HEK293T (cell line): ENCODE results near the gene EXTL1.

Experiments
- CTCF ChIA-PET: fragments of 350-600 bp; formaldehyde crosslinking; extraction: SDS; loops from one replicate; lab custom pipeline; 2021; ENCODE audit warnings: antibody characterized with exemption, inconsistent platforms; lab: Yijun Ruan, JAX
- POLR2A ChIA-PET: fragments of 350-600 bp; formaldehyde crosslinking; extraction: SDS; loops from one replicate; lab custom pipeline; 2020; ENCODE audit warnings: antibody characterized with exemption, inconsistent platforms; lab: Yijun Ruan, JAX
- DNase-seq: peaks from one replicate; pipeline ENCODE4 v3.0.0; 2012; ENCODE audit warnings: mixed read lengths; ENCODE audit errors: extremely low spot score
- ARNT ChIP-seq: fragments of 450-650 bp; IDR thresholded peaks from 2 replicates; pipeline ENCODE4 v1.6.1; 2017; ENCODE audit warnings: mild to moderate bottlenecking
- BHLHE40 ChIP-seq: fragments of 450-650 bp; IDR thresholded peaks from 2 replicates; pipeline ENCODE4 v1.6.1; 2016; ENCODE audit warnings: mild to moderate bottlenecking, moderate library complexity, borderline replicate concordance
- CTBP1 ChIP-seq: fragments of 450-650 bp; IDR thresholded peaks from 2 replicates; pipeline ENCODE4 v1.6.1; 2016; ENCODE audit warnings: borderline replicate concordance
- ELF4 ChIP-seq: fragments of 450-650 bp; IDR thresholded peaks from 2 replicates; pipeline ENCODE4 v1.6.1; 2017; ENCODE audit warnings: antibody characterized with exemption
- FOXA1 ChIP-seq: fragments of 450-650 bp; IDR thresholded peaks from 2 replicates; pipeline ENCODE4 v1.6.1; 2016; ENCODE audit warnings: mild to moderate bottlenecking
- FOXK2 ChIP-seq: fragments of 450-650 bp; IDR thresholded peaks from 2 replicates; pipeline ENCODE4 v1.6.1; 2016; ENCODE audit warnings: mild to moderate bottlenecking
- FOXM1 ChIP-seq: fragments of 450-650 bp; IDR thresholded peaks from 2 replicates; pipeline ENCODE4 v1.6.1; 2017; ENCODE audit warnings: mild to moderate bottlenecking, borderline replicate concordance
- HDGF ChIP-seq: fragments of 450-650 bp; IDR thresholded peaks from 2 replicates; pipeline ENCODE4 v1.6.1; 2017; ENCODE audit warnings: antibody characterized with exemption, borderline replicate concordance
- L3MBTL2 ChIP-seq: fragments of 450-650 bp; conservative IDR thresholded peaks from 2 replicates; pipeline ENCODE4 v1.6.1; 2016; ENCODE audit warnings: mild to moderate bottlenecking
- LEF1 ChIP-seq: fragments of 450-650 bp; IDR thresholded peaks from 2 replicates; pipeline ENCODE4 v1.6.1; 2017; ENCODE audit warnings: mild to moderate bottlenecking, borderline replicate concordance
- NFRKB ChIP-seq: fragments of 450-650 bp; IDR thresholded peaks from 2 replicates; pipeline ENCODE4 v1.6.1; 2016; ENCODE audit warnings: mild to moderate bottlenecking, moderate library complexity
- PKNOX1 ChIP-seq: fragments of 450-650 bp; IDR thresholded peaks from 2 replicates; pipeline ENCODE4 v1.6.1; 2016
- SP1 ChIP-seq: fragments of 450-650 bp; IDR thresholded peaks from 2 replicates; pipeline ENCODE4 v1.6.1; 2017
- SUZ12 ChIP-seq: fragments of 450-650 bp; IDR thresholded peaks from 2 replicates; pipeline ENCODE4 v1.6.1; 2016; ENCODE audit warnings: mild to moderate bottlenecking
- TARDBP ChIP-seq: fragments of 450-650 bp; IDR thresholded peaks from 2 replicates; pipeline ENCODE4 v1.6.1; 2016
- ZNF384 ChIP-seq: fragments of 450-650 bp; IDR thresholded peaks from 2 replicates; pipeline ENCODE4 v1.6.1; 2016

The EXTL1 gene

GRCh38 chr1:26069941-26070295 lies 48.3 kb downstream of the EXTL1 start:
- no peak for DNase-seq
- POLR2A ChIA-PET = no interaction called here

DNA sequence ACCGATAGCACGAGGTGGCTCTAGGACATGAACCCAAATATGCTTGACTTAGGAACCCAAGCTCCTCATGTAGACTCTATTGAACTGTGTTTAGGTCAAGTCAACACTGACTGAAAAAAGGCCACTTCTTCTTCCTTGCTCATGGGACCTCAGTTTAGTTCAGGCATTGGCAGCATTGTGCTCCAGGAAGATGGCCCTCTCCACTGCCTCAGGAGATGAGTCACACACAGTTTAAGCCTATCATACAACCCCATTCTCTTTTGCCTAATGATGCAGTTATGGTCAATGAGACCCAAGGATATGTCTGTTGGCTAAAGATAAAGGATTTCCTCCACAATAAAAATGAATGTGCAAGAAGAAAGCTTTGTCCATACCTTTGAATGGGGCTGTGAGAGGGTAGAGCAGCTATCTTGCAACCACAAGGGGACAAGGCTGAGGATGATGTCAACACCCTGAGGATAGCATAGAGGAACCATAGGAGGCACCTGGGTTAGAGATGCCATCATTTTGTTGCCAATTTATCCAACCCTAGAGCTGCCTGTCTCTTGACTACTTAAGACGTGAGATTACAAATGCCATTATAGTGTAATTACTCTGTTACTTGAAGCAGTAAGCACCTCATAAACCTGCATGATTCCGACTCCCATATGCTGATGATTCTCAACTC lies 48.9 kb downstream of the EXTL1 start:
- DNase-seq = no peak
- TF ChIP-seq ELF4 = no peak
- TF ChIP-seq SUZ12 = no peak
- no peak for TF ChIP-seq L3MBTL2
- no peak for TF ChIP-seq ARNT
- TF ChIP-seq TARDBP = no peak
- no peak for TF ChIP-seq FOXM1
- no peak for TF ChIP-seq CTBP1
- no peak for TF ChIP-seq NFRKB
- TF ChIP-seq LEF1 = no peak
- no peak for TF ChIP-seq BHLHE40

More at GRCh38 chr1:26069941-26070295, 48.3 kb downstream of the EXTL1 start:
- CTCF ChIA-PET = no interaction called here
- TF ChIP-seq CTBP1 (no peak), L3MBTL2 (no peak), NFRKB (no peak), SUZ12 (no peak), TARDBP (no peak), SP1 (no peak), ZNF384 (no peak), LEF1 (no peak), FOXA1 (no peak), HDGF (no peak), PKNOX1 (no peak), FOXK2 (no peak), BHLHE40 (no peak), ELF4 (no peak), ARNT (no peak)

DNA sequence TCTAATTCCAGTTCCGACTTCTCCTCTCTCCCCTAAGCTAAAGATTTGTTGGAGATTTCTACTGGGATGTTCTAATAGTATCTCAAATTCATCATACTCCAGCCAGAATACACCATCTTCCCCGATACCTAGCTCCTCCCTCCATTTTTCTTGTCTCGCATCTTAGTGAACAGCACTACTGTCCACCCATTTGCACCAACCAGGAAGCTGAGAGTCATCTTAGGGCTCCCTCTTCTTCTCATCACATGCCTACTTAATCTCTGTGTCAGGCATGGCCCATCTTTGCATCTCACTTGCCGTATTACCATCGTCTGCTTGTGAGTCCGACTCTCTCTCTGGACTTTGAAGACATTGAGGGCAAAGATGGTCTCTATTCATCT lies 49.4 kb downstream of the EXTL1 start:
- no peak for DNase-seq
- POLR2A ChIA-PET = no interaction called here
- CTCF ChIA-PET = no interaction called here
- TF ChIP-seq FOXA1 = no peak

More for the DNA sequence above, 48.9 kb downstream of the EXTL1 start:
- CTCF ChIA-PET = no interaction called here
- POLR2A ChIA-PET = no interaction called here

DNA sequence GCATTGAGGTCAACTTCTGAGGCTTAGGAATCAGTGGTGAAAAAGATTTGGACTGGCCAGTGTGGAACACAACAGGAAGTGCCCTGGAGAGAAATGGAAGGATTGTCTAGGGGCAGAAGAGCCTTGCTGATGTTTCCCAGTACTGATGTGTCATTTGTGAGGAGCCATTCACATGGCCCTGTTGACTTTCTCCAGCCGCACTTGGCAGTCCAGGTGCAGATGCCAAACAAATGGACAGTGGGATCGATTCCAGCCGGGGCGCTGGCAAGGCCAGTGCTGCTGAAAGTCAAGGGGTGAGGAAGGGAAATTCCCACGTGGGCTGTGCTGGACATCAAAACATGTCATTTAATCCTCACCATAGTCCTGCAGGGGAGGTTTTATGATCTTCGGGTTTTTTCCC lies 50.7 kb downstream of the EXTL1 start:
- CTCF ChIA-PET = no interaction called here
- TF ChIP-seq FOXM1 = no peak
- no peak for TF ChIP-seq NFRKB
- TF ChIP-seq TARDBP = no peak
- TF ChIP-seq SP1 = no peak
- no peak for TF ChIP-seq FOXK2
- no peak for TF ChIP-seq ZNF384
- TF ChIP-seq ELF4 = no peak
- no peak for TF ChIP-seq L3MBTL2
- TF ChIP-seq LEF1 = no peak
- no peak for TF ChIP-seq HDGF
- TF ChIP-seq BHLHE40 = no peak
- no peak for DNase-seq
- POLR2A ChIA-PET = no interaction called here

DNA sequence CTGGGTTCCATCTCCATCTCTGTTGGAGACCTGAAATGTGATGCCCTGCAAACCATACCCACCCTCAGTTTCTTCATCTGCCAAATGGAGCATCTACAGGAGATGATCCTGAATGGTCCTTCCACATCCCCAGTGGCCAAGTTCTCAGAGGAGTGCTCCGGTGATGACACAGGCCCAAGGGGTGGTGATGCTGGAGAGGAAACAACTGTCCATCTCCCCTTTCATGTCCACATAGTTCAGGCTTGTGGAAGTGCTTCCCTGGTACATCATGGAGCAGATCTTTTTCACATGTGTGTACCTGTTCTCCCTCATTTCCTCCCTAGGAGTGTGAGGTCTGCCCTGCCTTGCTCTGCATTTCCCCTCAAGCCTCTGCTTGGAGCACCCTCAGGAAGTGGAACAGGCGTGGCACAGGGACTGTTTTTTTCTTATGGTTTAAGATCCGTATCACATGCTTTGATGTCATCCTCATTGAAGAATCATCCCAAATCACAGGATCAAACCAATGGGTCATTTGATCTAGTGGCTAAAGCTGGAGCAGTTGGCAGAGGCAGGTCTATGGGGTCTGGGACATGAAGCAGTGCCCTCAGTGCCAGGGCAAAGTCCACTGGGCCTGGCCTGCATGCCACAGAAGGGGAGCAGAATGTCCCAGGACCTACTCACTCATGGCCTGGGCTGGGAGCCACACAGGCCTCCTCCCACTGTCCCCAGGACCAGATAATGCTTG lies 54.0 kb downstream of the EXTL1 start:
- TF ChIP-seq SUZ12 = no peak
- TF ChIP-seq FOXK2 = no peak
- no peak for TF ChIP-seq LEF1
- TF ChIP-seq ARNT = no peak
- no peak for TF ChIP-seq TARDBP
- no peak for DNase-seq
- ChIA-PET POLR2A (no interaction called here), CTCF (no interaction called here)

- DNase-seq = no peak
- TF ChIP-seq CTBP1 (no peak), SUZ12 (no peak), L3MBTL2 (no peak), SP1 (no peak), FOXM1 (no peak), BHLHE40 (no peak), NFRKB (no peak), TARDBP (no peak), FOXA1 (no peak), ZNF384 (no peak), ELF4 (no peak), ARNT (no peak), LEF1 (no peak), FOXK2 (no peak), PKNOX1 (no peak), HDGF (no peak)
- POLR2A ChIA-PET = no interaction called here
- CTCF ChIA-PET = no interaction called here
These were observed 55.9 kb downstream of the EXTL1 start for GRCh38 chr1:26077524-26077923.
